ENCODE data around the gene SAT2. TPM values are rescaled to one million over a fixed set of nuclear protein-coding genes. Genes with fewer than 3 reads are reported as not detected.

Gene SAT2
- total and polyA plus RNA-seq, 2 of the 13 experiments (the other 11 are each of a cell fraction or from before 2014, with no cell fraction given): 37.6 to 93.7 TPM

- TF ChIP-seq ZFYVE20 (CRISPR knock-in tag; IDR thresholded peaks at IDR 0.05; ENCODE audit: borderline replicate concordance, low read depth): no peak
- peak; percentile 99 for TF ChIP-seq TFE3 (CRISPR knock-in tag; IDR thresholded peaks at IDR 0.05)
- peak; percentile 99 for TF ChIP-seq PATZ1 (CRISPR knock-in tag; IDR thresholded peaks at IDR 0.05)
- no peak for TF ChIP-seq DZIP1 (CRISPR knock-in tag; IDR thresholded peaks at IDR 0.05)
- peak in 1 of 2 experiments; percentile 86; a peak in 2 of 4 replicates for TF ChIP-seq KLF16 (CRISPR knock-in tag; IDR thresholded peaks at IDR 0.05)
- TF ChIP-seq PRDM4 (CRISPR knock-in tag; IDR thresholded peaks at IDR 0.05; ENCODE audit: borderline replicate concordance): no peak
- no peak for TF ChIP-seq ZNF550 (CRISPR knock-in tag; IDR thresholded peaks at IDR 0.05; ENCODE audit: borderline replicate concordance)
- TF ChIP-seq ZNF784 (CRISPR knock-in tag; IDR thresholded peaks at IDR 0.05; ENCODE audit: borderline replicate concordance): peak; percentile 12; the same call in 1 of the 2 replicates
- TF ChIP-seq MXD3 (CRISPR knock-in tag; IDR thresholded peaks at IDR 0.05): peak; percentile 67; the same call in 1 of the 2 replicates
- TF ChIP-seq GATAD1 (CRISPR knock-in tag; IDR thresholded peaks at IDR 0.05): 0 out of 2 replicates have a peak, but pooled peaks have one; percentile 31
- TF ChIP-seq ZNF3 (CRISPR knock-in tag; IDR thresholded peaks at IDR 0.05): no peak
- TF ChIP-seq ARID2 (CRISPR knock-in tag; IDR thresholded peaks at IDR 0.05; ENCODE audit: borderline replicate concordance): no peak
- TF ChIP-seq ZBTB26 (CRISPR knock-in tag; IDR thresholded peaks at IDR 0.05; ENCODE audit: borderline replicate concordance): 0 out of 2 replicates have a peak, but pooled peaks have one; percentile 55
- TF ChIP-seq NFYB (CRISPR knock-in tag; IDR thresholded peaks at IDR 0.05): peak; percentile 72
- TF ChIP-seq ZNF75D (CRISPR knock-in tag; IDR thresholded peaks at IDR 0.05; ENCODE audit: borderline replicate concordance): no peak
These were observed at the start of gene SAT2 (continued) for GRCh38 chr17:7627250-7628121.

Data from HepG2 (cell line).